Naive thymus-derived CD4-positive, alpha-beta T cell (primary cell): ENCODE data around the gene PJA2. TPM values are rescaled to one million over a fixed set of nuclear protein-coding genes. Genes with fewer than 3 reads are reported as not detected.

Experiments
- ATAC-seq: fragments of 150-1000 bp; cut with Tn5 transposase; 2 replicates; pipeline ENCODE4 v1.10.0; 2021; ENCODE audit warnings: mild to moderate bottlenecking, moderate library complexity
- CTCF ChIA-PET: fragments of 350-600 bp; sonication (Branson Sonifier 250); formaldehyde crosslinking; loops from one replicate; lab custom pipeline; 2021; ENCODE audit warnings: antibody characterized with exemption; lab: Charles Lee
- POLR2A ChIA-PET: fragments of 350-600 bp; sonication (Branson Sonifier 250); formaldehyde crosslinking; loops from one replicate; lab custom pipeline; 2021; ENCODE audit warnings: antibody characterized with exemption, inconsistent platforms; lab: Charles Lee
- DNase-seq, 9 donors: peaks; one replicate each; pipeline versions ENCODE4 v3.0.0 to v3.0.0-alpha.2; 2020 to 2022; ENCODE audit warnings: mixed read lengths in 1 of 9
- H3K27ac ChIP-seq: one replicate; pipeline ENCODE4 v1.7.0; 2013; ENCODE audit warnings: mild to moderate bottlenecking, low read depth, low read length, moderate library complexity
- H3K27me3 ChIP-seq, 2 donors: one replicate each; pipeline ENCODE4 v1.7.0; 2013; ENCODE audit warnings: low read length in 2 of 2, mild to moderate bottlenecking in 2 of 2, moderate library complexity in 2 of 2; ENCODE audit not compliant: control insufficient read depth in 2 of 2, insufficient read depth in 2 of 2
- H3K36me3 ChIP-seq, 3 experiments: 1 replicate in 2 of 3; 2 replicates in 1 of 3; pipeline ENCODE4 v1.7.0; 2013; ENCODE audit warnings: low read length in 3 of 3, mild to moderate bottlenecking in 3 of 3, moderate library complexity in 1 of 3; ENCODE audit not compliant: insufficient read depth in 3 of 3, control insufficient read depth in 2 of 3
- H3K4me1 ChIP-seq, 2 donors: one replicate each; pipeline ENCODE4 v1.7.0; 2013; ENCODE audit warnings: low read length in 2 of 2, mild to moderate bottlenecking in 2 of 2, moderate library complexity in 1 of 2; ENCODE audit not compliant: control insufficient read depth in 2 of 2, insufficient read depth in 2 of 2
- H3K4me3 ChIP-seq: 2 replicates; pipeline ENCODE4 v1.7.0; 2013; ENCODE audit warnings: mild to moderate bottlenecking, low read length
- H3K9me3 ChIP-seq, 3 experiments: 1 replicate in 2 of 3; 2 replicates in 1 of 3; pipeline ENCODE4 v1.7.0; 2013; ENCODE audit warnings: low read length in 3 of 3; ENCODE audit not compliant: control insufficient read depth in 2 of 3
- H3K27ac Mint-ChIP-seq, 9 donors: one replicate each; pipeline ENCODE4 v1.8.0; 2020 to 2022; ENCODE audit warnings: mixed read lengths in 9 of 9, mild to moderate bottlenecking in 8 of 9, moderate library complexity in 5 of 9, inconsistent platforms in 2 of 9
- H3K27me3 Mint-ChIP-seq, 5 donors: one replicate each; pipeline ENCODE4 v1.8.0; 2021 to 2022; ENCODE audit warnings: mixed read lengths in 5 of 5, mild to moderate bottlenecking in 1 of 5
- H3K36me3 Mint-ChIP-seq, 5 donors: one replicate each; pipeline ENCODE4 v1.8.0; 2020 to 2022; ENCODE audit warnings: mixed read lengths in 5 of 5, mild to moderate bottlenecking in 3 of 5, inconsistent platforms in 1 of 5
- H3K4me1 Mint-ChIP-seq, 7 donors: one replicate each; pipeline ENCODE4 v1.8.0; 2020 to 2022; ENCODE audit warnings: mixed read lengths in 7 of 7, mild to moderate bottlenecking in 3 of 7, inconsistent platforms in 1 of 7
- H3K4me3 Mint-ChIP-seq, 10 donors: one replicate each; pipeline ENCODE4 v1.8.0; 2020 to 2022; ENCODE audit warnings: mild to moderate bottlenecking in 10 of 10, mixed read lengths in 10 of 10, moderate library complexity in 6 of 10, inconsistent platforms in 2 of 10
- H3K9me3 Mint-ChIP-seq, 11 donors: one replicate each; pipeline ENCODE4 v1.8.0; 2020 to 2022; ENCODE audit warnings: mixed read lengths in 11 of 11, mild to moderate bottlenecking in 4 of 11, inconsistent platforms in 1 of 11, moderate library complexity in 1 of 11
- intact Hi-C, 2 donors: fragments of 100-400 bp; cut with micrococcal nuclease; formaldehyde crosslinking; loops; one replicate each; pipeline ENCODE4 v1.15.1; 2023
- polyA plus RNA-seq, 2 donors: library from polyadenylated mRNA; unstranded; fragments of 300-500 nt; fragmentation: Illumina TruSeq; gene quantifications; one replicate each; pipeline ENCODE4 v1.2.3, GENCODE V29; 2021
- total RNA-seq, 6 experiments: library from RNA in 5 of 6; stranded (reverse) in 5 of 6; gene quantifications; 1 replicate in 5 of 6; 2 replicates in 1 of 6; pipeline ENCODE4 v1.2.3 and lab custom pipeline; 2021 to 2026

The PJA2 gene, protein sequence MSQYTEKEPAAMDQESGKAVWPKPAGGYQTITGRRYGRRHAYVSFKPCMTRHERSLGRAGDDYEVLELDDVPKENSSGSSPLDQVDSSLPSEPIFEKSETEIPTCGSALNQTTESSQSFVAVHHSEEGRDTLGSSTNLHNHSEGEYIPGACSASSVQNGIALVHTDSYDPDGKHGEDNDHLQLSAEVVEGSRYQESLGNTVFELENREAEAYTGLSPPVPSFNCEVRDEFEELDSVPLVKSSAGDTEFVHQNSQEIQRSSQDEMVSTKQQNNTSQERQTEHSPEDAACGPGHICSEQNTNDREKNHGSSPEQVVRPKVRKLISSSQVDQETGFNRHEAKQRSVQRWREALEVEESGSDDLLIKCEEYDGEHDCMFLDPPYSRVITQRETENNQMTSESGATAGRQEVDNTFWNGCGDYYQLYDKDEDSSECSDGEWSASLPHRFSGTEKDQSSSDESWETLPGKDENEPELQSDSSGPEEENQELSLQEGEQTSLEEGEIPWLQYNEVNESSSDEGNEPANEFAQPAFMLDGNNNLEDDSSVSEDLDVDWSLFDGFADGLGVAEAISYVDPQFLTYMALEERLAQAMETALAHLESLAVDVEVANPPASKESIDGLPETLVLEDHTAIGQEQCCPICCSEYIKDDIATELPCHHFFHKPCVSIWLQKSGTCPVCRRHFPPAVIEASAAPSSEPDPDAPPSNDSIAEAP
- total RNA-seq, result 10 to 100 TPM; 59.9 to 89.9 (median 76.2) TPM
- polyA plus RNA-seq, result 10 to 100 TPM; 50.5 to 55.3 TPM
- total RNA-seq (lab: John Stamatoyannopoulos, UW), result 191 reads per million, percentile 93 among the genes with 10 or more reads in this experiment

DNA sequence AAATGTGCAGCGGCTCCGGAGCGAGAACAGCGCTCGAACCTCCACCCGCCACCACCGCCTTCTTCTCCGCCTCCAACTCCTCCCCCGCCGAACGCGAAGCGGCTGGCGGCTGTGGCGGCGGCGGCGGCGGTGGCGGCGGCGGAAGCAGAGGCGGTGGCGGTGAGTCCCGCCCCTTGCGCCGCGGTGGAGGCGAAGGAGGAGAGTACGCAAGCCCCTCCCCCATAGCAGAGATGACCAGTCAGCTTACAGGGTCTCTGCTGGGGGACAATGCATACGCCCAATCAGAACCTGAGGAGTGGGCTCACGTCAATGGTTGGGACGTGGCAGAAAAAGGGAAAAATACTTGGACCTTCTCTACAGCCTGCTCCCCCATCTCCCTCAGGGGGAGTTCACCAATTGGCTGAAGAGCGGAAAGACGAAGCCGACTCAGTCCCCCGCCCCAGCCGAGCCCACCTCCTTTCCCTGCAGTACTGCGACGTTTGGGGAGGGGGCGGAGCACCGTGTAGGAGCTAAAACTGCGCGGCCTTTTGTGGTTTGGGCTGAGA is at the start of gene PJA2:
PJA2 (minus strand) TSS at position 131 of the 545 bp plus-strand sequence. CDS start 26,541 bp downstream, outside the sequence.
- no peaks in the 10 kb centered on the region for H3K27me3 ChIP-seq
- peak within 1 kb of the TSS; percentile 99 for H3K27ac ChIP-seq
- H3K9me3 Mint-ChIP-seq, result peaks cover 0 to 16% (median 6%) of the 10 kb centered on the region in 11 donors
- CTCF ChIA-PET, result no interaction called here
- peaks cover 0 to 8% (median 0%) of the 10 kb centered on the region in 3 experiments for H3K36me3 ChIP-seq
- DNase-seq (peak; percentile 94 to 98 (median 98)), ATAC-seq (peak; percentile 88)
- peaks cover 24 to 50% (median 42%) of the 10 kb centered on the region in 7 donors for H3K4me1 Mint-ChIP-seq
- H3K4me3 ChIP-seq, result peak within 1 kb of the TSS; percentile 77
- POLR2A ChIA-PET, result interaction anchor here (0.6 to 3.0 kb wide), 25 partner anchors 9 to 1821 kb away, joined by 3 to 42 read pairs (median 5); partner anchors contain the start of genes FBXL17, FER and MAN2A1
- peak within 1 kb of the TSS; percentile 89 to 100 (median 98) for H3K4me3 Mint-ChIP-seq
- H3K9me3 ChIP-seq, result no peaks in the 10 kb centered on the region
- peaks cover 8 to 19% of the 10 kb centered on the region in 2 donors for H3K4me1 ChIP-seq
- intact Hi-C loops, result loop anchor here (1.0 to 10.0 kb wide), 22 partner anchors 15 to 1822 kb away; partner anchors contain the start of genes FBXL17 (in 2 of the 2), MAN2A1 (in 2 of the 2), CAMK4 (in 1 of the 2) and WDR36 (in 1 of the 2)
- H3K27ac Mint-ChIP-seq, result peak within 1 kb of the TSS; percentile 97 to 100 (median 99)
- peaks cover 4 to 18% (median 6%) of the 10 kb centered on the region in 5 donors for H3K36me3 Mint-ChIP-seq
- peaks cover 0 to 2% (median 0%) of the 10 kb centered on the region in 5 donors for H3K27me3 Mint-ChIP-seq

DNA sequence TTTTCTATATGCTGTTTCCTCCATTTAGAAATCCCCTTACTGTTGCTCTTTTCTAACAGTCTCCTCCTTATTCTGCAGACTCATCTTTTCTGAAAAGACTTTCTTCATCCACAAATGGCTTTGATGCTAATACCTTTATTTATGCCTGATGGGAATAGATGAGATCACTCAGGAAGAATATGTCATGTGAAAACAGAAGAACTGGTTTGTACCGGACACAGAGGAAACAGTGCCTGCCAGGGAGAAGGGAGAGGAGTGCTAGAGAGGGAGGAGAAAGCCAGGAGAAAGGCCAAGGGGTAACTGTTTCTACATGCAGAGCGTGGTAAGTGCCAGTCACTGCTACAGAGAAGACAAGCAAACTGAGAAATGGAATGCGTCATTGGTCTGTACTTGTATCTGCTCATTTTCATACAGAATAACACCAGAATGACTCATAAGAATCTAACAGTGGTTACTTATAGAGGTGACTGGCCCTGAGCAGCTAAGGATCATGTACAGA is 45.9 kb upstream of the PJA2 start:
- Mint-ChIP-seq H3K9me3 (peaks cover 0 to 9% (median 0%) of the 10 kb centered on the region in 11 donors), H3K27me3 (peaks cover 3 to 15% (median 5%) of the 10 kb centered on the region in 5 donors), H3K4me1 (peaks cover 0 to 6% (median 0%) of the 10 kb centered on the region in 7 donors), H3K36me3 (peaks cover 0 to under 1% (median 0%) of the 10 kb centered on the region in 5 donors), H3K27ac (peak overlapping the region in 1 of 9 donors; percentile 26), H3K4me3 (no peak overlapping the region)
- ATAC-seq (no peak), DNase-seq (no peak)
- ChIA-PET POLR2A (no interaction called here), CTCF (no interaction called here)
- Histone ChIP-seq H3K9me3 (no peaks in the 10 kb centered on the region), H3K4me1 (no peaks in the 10 kb centered on the region), H3K27me3 (no peaks in the 10 kb centered on the region), H3K36me3 (no peaks in the 10 kb centered on the region), H3K4me3 (no peak overlapping the region), H3K27ac (no peak overlapping the region)
- intact Hi-C loops, result no loop called here

DNA sequence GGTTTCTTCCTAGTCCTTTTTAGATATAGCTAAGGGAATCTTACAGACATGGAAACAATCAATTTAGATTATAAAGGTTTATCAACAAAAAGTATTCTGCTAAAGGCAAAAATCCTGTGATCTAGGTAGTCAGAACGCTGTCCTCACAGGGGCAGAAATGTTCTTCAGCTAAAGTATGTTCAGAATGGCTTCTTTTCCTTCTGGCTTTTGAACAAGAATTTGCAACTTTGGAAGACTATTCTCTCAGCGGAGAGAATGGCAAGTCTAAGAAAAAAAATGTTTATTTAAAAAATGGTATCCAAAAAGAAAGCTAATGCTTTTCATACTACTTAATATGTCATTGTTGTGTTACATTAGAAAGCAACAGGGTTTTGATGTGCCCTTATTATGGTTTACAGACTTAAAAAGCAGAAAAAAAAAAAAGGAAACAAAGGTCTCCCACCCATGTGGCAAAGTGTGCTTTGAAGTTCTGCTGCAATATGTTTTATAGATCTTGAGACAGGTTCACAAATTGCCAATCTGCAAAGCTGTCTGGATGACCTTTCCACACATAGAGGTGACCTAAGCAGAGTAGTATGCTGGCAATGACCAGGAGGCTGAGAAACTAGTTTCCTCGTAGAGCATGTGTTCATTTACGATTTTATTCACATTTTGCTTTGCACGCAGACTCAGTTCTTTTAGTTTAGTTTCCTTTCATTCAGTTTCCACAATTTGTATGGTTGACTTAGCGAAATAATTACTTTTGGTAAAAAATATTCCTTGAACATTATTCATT is 45.1 kb upstream of the PJA2 start:
- Histone ChIP-seq H3K27me3 (no peaks in the 10 kb centered on the region), H3K36me3 (no peaks in the 10 kb centered on the region), H3K27ac (no peak overlapping the region), H3K9me3 (no peaks in the 10 kb centered on the region), H3K4me3 (no peak overlapping the region), H3K4me1 (no peaks in the 10 kb centered on the region)
- ATAC-seq (no peak), DNase-seq (no peak)
- intact Hi-C loops, result no loop called here
- ChIA-PET POLR2A (interaction anchor here (1.1 kb wide), 1 partner anchor 33 kb away, joined by 3 read pairs; no protein-coding TSS in a partner anchor), CTCF (no interaction called here)
- Mint-ChIP-seq H3K27ac (no peak overlapping the region), H3K9me3 (peaks cover 0 to 9% (median 0%) of the 10 kb centered on the region in 11 donors), H3K36me3 (peaks cover 0 to 6% (median 0%) of the 10 kb centered on the region in 5 donors), H3K4me3 (no peak overlapping the region), H3K27me3 (peaks cover 3 to 10% (median 5%) of the 10 kb centered on the region in 5 donors), H3K4me1 (peaks cover 0 to 6% (median 0%) of the 10 kb centered on the region in 7 donors)

DNA sequence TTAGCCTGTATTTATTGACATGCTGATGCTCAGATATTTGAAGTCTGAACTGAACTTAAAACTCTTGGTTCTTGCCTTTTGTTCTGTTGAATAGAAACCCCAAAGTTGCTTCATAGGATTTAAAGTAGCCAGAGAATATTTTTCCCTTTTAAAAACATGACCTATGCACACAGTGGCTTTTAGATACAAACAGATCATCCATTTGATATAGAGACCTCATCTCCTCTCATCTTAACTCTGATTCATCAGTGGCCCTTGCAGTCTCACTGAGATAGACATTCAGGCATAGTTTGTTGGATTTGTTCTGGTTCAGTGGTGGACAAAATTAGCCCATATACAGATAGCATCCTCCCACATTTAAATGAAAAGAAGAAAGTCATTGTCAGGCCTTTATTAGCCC is 43.5 kb upstream of the PJA2 start:
- POLR2A ChIA-PET, result no interaction called here
- CTCF ChIA-PET, result no interaction called here
- no peaks in the 10 kb centered on the region for H3K4me1 ChIP-seq
- peaks cover 0 to 8% (median 6%) of the 10 kb centered on the region in 5 donors for H3K27me3 Mint-ChIP-seq
- H3K4me3 ChIP-seq, result no peak overlapping the region
- no peak overlapping the region for H3K4me3 Mint-ChIP-seq
- intact Hi-C loops, result no loop called here
- no peaks in the 10 kb centered on the region for H3K9me3 ChIP-seq
- H3K36me3 Mint-ChIP-seq, result peaks cover 0 to 6% (median 0%) of the 10 kb centered on the region in 5 donors
- no peaks in the 10 kb centered on the region for H3K27me3 ChIP-seq
- ATAC-seq (no peak), DNase-seq (no peak)
- no peak overlapping the region for H3K27ac Mint-ChIP-seq
- H3K9me3 Mint-ChIP-seq, result peaks cover 0 to 7% (median 0%) of the 10 kb centered on the region in 11 donors
- no peaks in the 10 kb centered on the region for H3K36me3 ChIP-seq
- peaks cover 0 to 6% (median 0%) of the 10 kb centered on the region in 7 donors for H3K4me1 Mint-ChIP-seq
- no peak overlapping the region for H3K27ac ChIP-seq

DNA sequence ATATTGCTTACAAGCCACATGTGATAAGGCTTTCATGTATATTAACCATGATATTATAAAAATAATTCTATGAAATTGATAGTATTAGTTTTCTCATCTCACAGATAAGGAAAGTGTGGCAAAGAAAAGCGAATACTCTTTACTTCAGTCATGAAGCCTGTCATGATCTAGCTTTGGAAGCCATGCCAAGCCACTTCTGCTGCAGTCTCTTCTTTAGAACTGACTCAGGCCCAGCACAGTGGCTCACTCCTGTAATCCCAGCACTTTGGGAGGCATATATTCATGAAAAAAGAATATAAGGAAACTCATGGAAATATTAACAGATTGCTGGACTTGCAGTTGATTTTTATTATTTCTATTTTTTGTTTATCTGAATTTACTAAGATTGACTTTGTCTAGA is 42.9 kb upstream of the PJA2 start:
- intact Hi-C loops, result no loop called here
- no peaks in the 10 kb centered on the region for H3K9me3 ChIP-seq
- CTCF ChIA-PET, result no interaction called here
- DNase-seq (no peak), ATAC-seq (no peak)
- Mint-ChIP-seq H3K4me1 (peaks cover 0 to 6% (median 0%) of the 10 kb centered on the region in 7 donors), H3K36me3 (peaks cover 0 to 6% (median 0%) of the 10 kb centered on the region in 5 donors), H3K27me3 (peaks cover 0 to 8% (median 6%) of the 10 kb centered on the region in 5 donors), H3K27ac (no peak overlapping the region), H3K9me3 (peaks cover 0 to 6% (median 0%) of the 10 kb centered on the region in 11 donors), H3K4me3 (no peak overlapping the region)
- no peaks in the 10 kb centered on the region for H3K27me3 ChIP-seq
- no peak overlapping the region for H3K4me3 ChIP-seq
- POLR2A ChIA-PET, result no interaction called here
- no peak overlapping the region for H3K27ac ChIP-seq
- H3K36me3 ChIP-seq, result no peaks in the 10 kb centered on the region
- no peaks in the 10 kb centered on the region for H3K4me1 ChIP-seq
